HG03575 (cell line): ENCODE data around the gene ACTR8.

Source experiments
- ATAC-seq: cut with Tn5 transposase; IDR thresholded peaks from one replicate; pipeline ENCODE4 v1.9.1; 2021; ENCODE audit not compliant: unreplicated experiment, insufficient number of reproducible peaks, low FRiP score; ENCODE audit errors: extremely low read depth

The ACTR8 gene

GRCh38 chr3:53880396-53881345, 1.3 kb downstream of the ACTR8 start:
- no peak for ATAC-seq

GRCh38 chr3:53865732-53866499, 16.0 kb downstream of the ACTR8 start:
- ATAC-seq: no peak

GRCh38 chr3:53863145-53863544, 18.8 kb downstream of the ACTR8 start:
- ATAC-seq: no peak

GRCh38 chr3:53862241-53862640, 19.7 kb downstream of the ACTR8 start:
- ATAC-seq: no peak

- no peak for ATAC-seq
Measured at GRCh38 chr3:53860196-53860595, 21.8 kb downstream of the ACTR8 start.

GRCh38 chr3:53859178-53859577, 22.8 kb downstream of the ACTR8 start:
- no peak for ATAC-seq

GRCh38 chr3:53858096-53858741, 23.7 kb downstream of the ACTR8 start:
- ATAC-seq: no peak

- no peak for ATAC-seq
Measured at GRCh38 chr3:53856964-53857363, 25.0 kb downstream of the ACTR8 start.

- no peak for ATAC-seq
Measured at GRCh38 chr3:53850895-53851294, 31.1 kb downstream of the ACTR8 start.

- ATAC-seq: no peak
Measured at GRCh38 chr3:53849916-53850315, 32.0 kb downstream of the ACTR8 start.

- ATAC-seq: no peak
Measured at GRCh38 chr3:53846851-53847155, 35.1 kb downstream of the ACTR8 start.

- ATAC-seq: no peak
Measured at GRCh38 chr3:53846134-53846850, 35.7 kb downstream of the ACTR8 start, which contains the start of the genes CHDH and IL17RB. Gene CHDH, minus strand, starts transcription at chr3:53846419. Its CDS starts 22,411 bp downstream, at chr3:53824008. Gene IL17RB, plus strand, starts transcription at chr3:53846568. Its CDS starts 21 bp downstream, at chr3:53846589.

GRCh38 chr3:53845881-53846133, 36.1 kb downstream of the ACTR8 start:
- no peak for ATAC-seq

- ATAC-seq: no peak
Measured at GRCh38 chr3:53845103-53845880, 36.7 kb downstream of the ACTR8 start.

GRCh38 chr3:53844262-53845102, 37.5 kb downstream of the ACTR8 start:
- no peak for ATAC-seq

- ATAC-seq: no peak
Measured at GRCh38 chr3:53843195-53844177, 38.5 kb downstream of the ACTR8 start.
